ENCODE measurements around the gene PACRG.

The PACRG gene

DNA sequence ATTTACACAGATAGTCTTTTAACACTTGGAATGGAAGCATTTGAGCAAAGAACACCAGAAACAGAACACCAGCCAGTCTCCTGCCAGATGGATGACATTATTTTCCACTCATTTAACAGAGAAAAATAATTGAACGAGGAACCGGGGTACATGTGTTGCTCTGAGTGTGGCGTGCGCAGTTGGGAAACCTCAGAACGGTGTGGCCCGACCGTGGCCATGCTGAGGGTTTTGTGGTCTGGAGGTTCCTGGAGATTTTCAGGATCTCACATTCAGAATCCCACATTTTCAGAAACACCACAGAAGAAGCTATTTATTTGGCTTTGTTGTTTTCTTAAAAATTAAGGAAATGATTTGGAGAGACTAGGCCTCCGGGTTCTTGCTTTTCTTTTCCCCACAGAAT, 559.9 kb downstream of the PACRG start:
- DNase-seq (ENCODE audit: low read depth) = no peak

DNA sequence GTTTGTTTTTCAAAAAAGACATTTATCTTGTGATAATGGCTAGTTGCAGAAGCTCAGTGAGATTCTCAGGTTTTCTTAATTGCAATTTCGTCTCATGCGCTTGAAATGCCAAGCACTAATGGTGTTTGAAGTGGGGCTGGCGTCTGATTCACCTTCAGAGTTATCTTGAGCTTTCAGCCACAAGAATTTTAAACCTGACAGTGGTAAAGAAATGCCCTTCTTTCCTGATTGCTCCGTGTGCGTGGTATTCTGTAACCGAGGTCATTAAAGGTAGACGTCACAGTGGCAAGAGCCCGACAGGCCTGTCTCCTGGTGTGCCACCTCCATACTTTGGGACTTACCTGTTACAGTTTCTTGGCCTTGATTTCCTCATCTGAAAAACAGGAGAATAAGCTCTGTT, 560.3 kb downstream of the PACRG start:
- DNase-seq (ENCODE audit: low read depth) = no peak

DNA sequence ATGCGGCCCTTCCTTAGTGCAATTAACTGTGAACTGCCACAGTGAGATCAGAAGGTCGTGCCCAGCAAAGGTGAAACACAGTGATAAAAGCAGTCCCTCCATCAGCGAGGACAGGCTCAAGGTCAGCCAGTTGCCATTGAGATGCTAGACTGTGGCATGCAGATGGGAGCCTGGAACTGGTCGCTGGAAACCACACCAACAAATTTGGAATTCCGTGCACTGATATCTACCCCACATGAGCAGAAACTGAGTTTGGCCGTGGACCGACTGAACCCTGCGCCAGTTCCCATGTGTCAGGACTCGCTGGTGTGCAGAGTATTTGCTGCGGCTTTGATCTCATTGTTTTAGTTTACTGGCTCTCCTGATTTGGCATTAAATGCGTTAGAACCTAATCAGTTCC, 561.1 kb downstream of the PACRG start:
- no peak for DNase-seq (ENCODE audit: low read depth)

DNA sequence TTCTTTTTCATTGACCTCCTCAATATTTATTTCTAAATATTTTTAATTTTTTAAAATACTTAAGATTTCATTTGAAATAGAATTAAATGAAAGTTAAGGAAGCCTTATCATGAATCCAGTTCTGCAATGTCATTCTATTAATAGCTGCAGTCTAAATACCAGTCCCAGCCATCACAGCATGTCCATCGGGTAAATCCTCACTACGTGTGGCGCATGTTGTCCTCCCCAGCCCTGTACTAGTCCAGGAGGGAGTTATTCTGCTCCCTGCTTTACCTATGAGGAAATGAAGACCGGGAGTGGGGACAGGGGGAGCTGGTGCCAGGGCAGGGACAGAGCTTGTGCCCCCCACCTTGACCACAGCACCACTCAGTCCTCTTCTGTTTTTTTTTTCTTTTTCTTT, 561.7 kb downstream of the PACRG start:
- no peak for DNase-seq (ENCODE audit: low read depth)

DNA sequence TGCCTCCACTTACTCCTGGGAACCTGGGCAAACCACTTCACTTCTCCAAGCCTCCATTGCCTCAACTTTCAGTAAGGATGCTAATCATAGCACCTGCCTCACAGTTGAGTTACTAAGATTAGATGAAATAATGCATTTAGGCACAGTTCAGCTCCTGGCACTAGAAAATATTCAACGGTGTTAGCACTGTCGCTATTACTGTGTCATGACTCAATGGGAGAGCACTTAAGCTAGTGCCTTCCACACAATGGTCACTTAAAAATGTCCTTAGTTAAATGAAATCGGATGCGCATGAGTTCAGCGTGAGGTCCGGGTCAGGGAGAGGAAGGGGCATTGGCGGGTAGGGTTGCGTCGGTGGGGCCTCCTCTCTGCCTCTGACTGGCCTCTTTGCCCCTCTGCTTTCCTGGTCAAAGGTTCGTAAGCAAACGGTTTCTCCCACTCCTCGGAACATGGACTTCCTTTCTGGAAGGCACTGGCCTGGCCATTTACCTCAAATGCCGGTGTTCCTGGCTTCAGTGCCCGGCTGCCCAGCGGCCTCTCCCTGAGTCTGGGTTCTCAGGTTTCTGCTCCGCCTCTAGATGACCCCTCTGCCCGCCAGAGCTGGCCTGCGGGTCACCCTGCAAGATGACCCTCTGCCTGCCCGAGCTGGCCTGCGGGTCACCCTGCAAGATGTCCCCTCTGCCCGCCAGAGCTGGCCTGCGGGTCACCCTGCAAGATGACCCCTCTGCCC, 562.9 kb downstream of the PACRG start:
- DNase-seq (ENCODE audit: low read depth) = no peak

DNA sequence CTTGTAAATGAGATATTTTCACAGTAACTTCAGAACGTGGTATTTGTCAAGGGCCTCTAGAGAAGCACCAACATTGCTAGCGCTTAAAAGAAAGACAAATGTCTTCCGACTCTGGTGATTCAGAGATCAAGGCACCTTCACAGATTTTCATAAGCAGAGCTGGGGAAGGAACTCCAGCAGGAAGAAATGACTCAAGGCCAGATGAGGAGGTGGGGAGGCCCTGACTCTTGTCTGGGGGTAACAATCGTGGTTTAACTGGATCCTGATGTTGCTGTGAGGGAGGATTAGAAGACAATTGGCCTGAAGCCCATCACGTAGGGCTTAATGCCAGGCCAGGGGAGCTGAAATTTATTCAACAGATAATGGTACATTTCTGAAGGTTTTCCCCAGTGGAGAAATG, 563.8 kb downstream of the PACRG start:
- no peak for DNase-seq (ENCODE audit: low read depth)

DNA sequence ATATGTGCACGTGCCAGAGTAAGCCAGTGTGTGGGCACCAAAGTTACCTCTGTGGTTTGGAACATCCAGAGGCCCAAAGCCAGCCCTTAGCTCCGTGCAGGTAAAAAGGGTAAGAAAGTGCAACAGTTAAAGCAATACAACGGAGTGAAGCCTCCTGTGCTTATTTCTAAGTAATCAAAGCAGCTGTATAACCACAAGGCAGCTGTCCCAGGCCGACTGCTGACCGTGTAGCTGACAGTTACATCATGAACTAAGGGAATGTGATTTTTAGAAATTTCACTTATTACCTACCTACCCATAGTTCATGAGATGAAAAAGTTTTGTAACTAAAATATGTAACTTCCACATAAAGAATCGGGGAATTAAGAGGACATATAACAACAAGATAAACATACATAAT, 565.5 kb downstream of the PACRG start:
- DNase-seq (ENCODE audit: low read depth) = no peak

DNA sequence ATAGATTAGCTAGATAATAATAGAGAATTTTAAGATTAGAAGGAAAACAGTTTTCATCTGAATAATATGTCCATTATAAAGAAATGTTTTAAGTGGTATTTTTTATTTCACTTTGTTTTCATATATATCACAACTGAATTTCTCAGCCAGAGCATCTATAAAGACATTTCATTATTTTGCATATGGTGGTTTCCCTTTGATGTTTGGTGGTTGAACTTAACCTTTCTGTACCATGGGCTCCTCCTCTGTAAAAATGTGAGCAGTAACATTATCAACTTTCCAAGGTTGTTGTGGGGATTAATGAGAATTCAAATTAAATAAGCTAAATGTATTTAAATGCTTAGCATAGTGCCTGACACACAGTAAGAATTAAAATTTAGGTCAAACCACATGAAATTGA, 567.0 kb downstream of the PACRG start:
- no peak for DNase-seq (ENCODE audit: low read depth)

DNA sequence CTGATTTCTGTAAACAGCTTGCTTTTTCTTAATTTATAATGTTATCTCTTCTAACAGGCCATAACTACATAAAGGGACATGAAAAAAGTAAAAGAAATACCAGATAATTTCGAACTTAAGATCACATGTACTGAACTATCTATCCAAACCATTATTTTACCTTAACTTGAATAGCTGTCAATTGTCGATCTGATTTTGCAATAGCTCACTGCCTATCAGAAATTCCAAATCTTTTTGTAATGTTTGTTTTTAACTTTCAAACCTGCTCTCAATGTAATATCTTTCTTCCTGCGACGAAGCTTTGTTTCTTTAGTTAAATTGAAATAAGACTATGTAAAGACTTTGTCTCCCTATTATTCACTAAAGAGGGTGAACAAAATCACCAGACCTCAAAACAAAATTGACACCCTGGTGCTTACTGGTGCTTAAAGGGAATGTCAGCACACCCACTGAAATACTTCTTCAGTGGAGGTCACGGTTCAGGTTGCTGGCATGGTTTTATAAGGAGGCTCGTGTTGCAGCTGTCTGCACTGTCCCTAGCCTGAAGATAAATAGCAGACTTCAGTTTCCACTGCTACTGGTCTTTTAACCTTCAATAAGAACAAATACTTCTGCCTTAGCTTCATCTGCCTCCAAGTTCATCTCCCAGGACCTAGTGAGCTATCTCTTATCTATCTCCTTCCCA, 569.2 kb downstream of the PACRG start:
- DNase-seq (ENCODE audit: low read depth) = no peak

DNA sequence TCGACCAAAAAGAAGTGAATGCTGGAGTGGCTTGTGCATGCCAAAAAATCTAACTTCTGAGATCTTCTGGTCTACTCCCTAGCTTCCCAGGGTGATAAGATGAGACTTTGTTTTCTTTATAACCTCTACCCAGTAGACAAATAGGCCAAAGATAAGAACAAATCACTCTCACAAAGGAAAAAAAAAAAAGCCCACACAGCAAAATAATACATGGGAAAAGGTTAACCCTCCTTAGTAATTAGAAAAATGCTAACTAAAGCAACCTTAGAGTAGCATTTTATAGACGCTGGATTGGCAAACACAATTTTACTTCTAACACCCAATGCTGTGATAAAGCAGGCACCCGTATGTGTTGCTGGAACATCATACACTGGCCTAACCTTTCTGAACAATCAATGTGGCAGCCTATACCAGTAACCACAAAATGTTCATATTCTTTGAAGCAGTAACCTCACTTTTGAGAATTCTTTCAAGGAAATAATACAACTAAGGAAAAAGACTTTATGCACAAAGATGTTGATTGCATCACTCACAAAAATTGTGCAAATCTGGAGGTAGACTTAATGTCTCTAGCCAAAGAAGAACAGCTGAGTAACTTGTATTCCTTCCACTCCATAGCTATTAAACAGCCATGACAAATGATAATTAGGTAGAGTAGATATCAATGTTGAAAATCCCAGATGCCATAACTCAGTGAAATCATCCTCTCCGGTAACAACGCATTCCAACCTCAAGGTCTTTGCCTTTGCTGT, 570.5 kb downstream of the PACRG start:
- no peak for DNase-seq (ENCODE audit: low read depth)

DNA sequence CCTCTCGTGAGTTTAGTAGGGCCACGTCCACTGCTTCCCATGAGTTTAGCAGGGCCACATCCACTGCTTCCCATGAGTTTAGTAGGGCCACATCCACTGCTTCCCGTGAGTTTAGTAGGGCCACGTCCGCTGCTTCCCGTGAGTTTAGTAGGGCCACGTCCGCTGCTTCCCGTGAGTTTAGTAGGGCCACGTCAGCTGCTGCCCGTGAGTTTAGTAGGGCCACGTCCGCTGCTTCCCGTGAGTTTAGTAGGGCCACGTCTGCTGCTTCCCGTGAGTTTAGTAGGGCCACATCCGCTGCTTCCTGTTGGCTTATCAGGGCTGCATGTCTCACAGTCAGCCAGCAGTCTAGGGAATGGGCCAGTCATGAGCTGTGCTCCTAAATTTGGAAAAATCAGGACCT, 573.1 kb downstream of the PACRG start:
- no peak for DNase-seq (ENCODE audit: low read depth)

DNA sequence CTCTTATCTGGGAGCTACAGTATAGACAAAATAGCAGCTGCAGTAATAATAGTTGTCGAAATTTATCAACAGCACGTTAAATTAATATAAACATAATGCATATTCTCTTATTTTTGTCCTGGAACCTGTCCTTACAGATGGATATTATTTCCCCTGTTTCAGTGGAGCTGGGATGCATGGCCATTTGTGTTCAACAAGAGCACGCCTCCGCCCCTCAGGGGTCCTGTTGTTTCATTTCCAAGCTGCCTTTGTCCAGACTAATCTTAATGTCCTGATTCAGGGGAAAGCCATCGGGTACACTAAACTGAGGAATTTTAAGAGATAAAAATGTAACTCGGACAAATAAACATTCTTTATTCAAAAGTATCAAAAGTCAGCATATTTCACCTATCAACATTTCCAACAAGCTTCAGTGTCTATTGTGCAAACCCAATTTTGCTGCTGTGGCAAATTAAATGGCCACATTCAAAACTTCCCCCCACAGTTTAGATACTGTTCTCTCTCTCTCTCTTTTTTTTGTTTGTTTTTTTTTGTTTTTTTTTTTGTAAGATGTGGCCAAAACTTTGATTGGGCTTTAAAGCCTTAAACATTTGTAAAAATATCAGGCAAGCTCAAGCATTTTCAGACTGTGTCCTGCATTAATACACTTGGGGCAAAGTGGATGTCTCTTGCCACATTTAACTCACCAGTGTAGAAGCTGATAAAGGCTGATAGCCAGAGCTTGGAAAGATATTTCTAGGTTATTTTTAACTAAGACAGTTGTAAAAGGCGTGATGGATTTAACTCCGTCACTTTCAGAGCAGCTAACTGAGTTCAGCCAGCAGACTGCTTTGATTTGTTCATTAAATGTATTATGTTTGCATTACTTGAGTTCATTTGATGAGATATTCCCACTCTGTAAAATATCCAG, 574.2 kb downstream of the PACRG start:
- DNase-seq (ENCODE audit: low read depth) = no peak

DNA sequence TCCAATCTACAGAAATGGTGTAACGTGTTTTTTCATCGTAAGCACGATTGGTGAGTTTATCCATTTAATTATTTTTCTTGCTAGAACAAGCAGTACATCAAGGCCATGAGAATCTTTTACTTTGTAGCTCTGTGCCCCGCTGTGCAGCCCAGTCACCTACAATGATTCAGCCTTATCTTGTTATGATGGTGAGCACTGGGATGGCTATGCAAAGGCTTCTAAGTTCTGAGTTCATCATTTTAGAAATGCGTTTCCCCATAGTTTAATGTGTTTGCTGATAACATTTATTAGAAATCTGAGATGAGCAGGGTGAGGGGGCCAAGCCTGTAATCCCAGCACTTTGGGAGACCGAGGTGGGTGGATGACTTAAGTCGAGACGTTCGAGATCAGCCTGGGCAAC, 575.0 kb downstream of the PACRG start:
- DNase-seq (ENCODE audit: low read depth) = no peak

DNA sequence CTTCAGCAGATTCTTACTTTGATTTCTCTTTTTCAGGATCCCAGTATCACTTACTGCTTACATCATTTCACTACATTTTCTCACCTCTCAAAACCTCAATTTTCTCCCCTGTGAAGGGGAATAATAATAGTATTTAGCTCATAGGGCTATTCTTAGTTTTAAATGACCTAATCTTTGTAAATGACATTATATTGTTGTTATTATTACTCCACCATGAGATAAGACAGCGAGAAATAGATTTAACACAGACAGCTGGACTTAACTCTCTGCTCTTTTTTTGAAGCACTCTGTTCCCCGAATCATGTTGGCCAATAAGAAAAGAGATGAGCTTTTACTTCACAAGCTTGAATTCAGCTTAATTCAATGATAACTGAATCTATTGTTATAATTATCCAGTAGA, 578.2 kb downstream of the PACRG start:
- no peak for DNase-seq (ENCODE audit: low read depth)

DNA sequence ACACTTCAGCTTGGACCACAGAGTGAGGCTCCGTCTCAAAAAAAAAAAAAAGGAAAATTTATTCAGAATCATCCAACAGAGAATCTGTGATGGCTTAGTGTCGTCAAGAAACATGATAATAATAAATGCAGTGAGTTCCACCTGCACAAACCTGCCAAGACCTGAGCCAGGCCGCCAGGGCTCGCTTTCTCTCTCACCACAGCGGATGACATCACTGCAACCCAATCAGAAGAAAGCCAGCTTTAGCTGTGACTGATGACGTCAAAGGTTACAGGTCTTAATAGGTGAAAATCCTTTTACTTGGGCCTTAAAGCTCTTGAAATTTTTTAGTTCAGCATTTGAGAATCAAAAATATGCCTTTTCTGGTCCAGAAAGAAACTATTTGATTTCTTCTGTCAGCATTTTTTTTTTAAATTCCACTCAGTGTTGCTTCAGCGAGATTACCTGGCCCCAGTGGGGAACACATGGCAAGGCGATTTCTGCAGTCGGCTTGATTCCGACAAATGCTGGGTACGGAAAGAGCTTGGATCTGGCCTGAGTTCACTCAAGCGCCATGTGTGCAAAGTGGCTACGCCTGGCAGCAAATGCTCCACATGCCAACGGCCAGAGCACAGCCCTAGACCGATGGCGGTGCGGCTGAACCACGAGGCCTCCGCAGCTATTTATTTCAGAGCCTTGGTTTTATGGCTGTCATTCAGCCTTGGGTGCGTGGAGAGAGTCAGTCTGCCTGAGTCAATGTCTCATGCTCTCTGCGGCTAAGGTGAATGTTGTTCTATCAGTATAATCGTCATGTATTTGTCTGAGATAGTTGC, 581.1 kb downstream of the PACRG start:
- DNase-seq (ENCODE audit: low read depth) = no peak

DNA sequence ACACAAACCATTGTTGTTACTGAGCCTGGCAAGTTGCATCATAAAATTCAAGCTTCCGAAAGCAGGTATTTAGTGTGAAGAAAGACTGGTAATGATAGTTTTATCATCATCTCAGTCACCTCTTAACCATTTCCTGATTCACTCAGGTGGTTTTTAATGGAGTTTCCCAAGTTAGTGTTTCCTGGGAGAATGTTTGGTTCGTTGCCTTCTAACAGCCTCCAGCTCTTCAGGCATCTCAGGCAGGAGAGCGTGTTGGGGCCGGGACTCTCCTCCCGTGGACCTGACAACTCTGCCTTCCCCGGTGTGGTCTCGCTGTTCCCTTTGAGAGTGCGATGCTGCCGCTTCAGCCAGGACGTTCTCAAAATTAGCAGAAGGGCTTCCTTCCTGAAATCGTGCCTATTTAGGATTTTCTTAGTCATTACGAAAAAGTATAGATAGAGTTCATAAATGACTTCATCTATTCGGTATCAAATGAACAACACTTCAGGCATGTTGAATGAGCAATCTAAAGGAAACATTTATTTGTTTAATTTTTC, 581.8 kb downstream of the PACRG start:
- peak; percentile 33 for DNase-seq (ENCODE audit: low read depth)

DNA sequence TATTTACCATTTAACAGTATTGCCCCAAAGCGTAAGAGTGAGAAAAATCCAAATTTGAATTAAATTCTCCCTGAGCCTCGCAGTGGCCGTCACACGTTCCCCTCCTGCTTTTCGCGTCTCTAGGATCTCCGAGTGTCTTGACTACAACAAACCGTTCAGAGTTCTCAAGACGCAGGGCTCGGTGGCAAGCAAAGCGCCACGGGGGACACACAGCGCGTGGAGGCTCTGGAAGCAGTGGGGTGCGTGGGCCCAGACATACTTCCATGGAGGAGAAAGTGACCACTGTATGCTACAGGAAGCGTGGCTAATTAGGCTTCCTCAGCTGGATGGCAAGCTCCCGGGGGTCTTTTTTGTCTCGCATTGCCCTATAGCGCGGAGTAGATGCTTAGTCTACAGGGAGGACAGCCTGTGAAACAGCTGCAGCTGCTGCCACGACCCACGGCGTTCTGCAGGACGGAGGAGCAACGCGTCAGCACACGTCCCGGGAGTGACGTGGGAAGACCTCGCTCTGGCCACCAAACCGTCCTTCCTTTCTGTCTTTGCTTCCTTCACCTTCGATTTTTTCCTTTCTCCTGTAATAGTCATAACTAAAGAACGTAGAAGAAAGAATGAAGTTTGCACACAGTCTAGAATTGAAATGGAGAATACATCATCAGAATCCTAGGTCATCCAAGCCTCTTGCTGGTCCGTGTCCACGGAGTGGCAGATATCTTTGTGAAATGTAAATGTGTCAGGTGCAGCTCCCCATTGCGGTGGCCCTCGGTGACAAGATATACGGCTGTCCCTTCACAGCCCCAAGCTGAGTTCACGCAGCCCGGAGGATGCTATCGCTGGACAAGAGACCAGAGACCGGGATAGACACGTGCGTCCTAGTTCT, 582.6 kb downstream of the PACRG start:
- DNase-seq (ENCODE audit: low read depth) = no peak

DNA sequence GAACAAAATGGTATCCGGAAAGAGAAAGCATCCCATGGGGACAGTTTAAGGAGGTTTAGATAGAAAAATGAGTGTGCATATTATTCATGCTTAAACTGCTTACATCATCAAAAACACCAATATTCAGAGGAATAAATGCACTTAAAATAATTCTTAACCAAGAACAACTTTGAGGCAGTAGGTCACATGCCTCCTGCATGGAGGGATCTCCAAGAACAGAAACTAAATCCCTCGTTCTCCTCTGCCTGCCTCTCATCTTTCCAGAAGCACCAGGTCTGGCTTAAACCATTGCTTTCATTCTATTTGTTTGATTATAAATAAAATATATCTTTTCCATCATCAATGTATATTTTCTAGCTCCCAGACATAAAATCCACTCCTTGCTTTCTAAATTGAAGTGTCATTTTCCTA, 583.2 kb downstream of the PACRG start:
- no peak for DNase-seq (ENCODE audit: low read depth)

DNA sequence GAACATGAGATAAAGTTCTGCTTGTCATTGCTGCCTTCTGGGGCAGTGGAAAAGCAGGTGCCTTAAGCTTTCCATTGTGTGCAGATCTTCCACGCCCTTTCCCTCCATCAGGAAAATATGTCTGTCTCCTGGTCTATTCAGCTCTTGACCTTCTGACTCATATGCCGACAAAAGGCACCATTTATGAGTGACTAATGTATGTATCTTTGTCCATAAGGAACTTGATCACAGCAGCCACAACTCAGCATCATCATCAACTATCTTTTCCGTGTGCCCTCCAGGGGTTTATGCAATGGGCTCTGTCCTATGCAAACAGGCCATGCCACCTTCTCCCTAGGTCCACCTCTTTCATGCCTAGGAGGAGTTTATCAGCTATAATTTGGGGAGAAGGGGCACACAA, 584.1 kb downstream of the PACRG start:
- DNase-seq (ENCODE audit: low read depth) = peak; percentile 55

DNA sequence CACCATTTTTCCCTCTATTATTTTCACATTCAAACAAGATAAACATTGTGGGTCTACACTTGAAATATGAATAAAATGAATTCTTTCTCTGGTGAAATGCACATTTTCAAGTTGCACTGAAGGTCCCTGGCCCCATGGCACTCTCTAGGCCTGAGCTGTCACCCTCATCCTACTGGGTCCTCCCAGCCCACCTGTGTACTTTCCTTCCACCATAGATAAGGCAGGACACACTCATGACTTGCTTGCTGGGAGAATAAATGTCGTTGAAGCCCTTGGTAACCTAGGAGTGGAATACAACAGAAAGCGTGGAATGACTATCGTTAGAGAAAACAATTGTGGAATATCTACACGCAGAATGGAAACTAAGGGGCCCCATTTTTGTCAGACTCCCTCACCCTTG, 585.8 kb downstream of the PACRG start:
- DNase-seq (ENCODE audit: low read depth) = no peak
